SH-SY5Y (cell line): Measurements from ENCODE around the gene RIPOR3.

ENCODE experiments used
- GATA2 ChIP-seq: IDR thresholded peaks from 2 replicates; pipeline ENCODE4 v1.6.1; 2011; ENCODE audit warnings: mild to moderate bottlenecking, low read depth, low read length
- GATA3 ChIP-seq: IDR thresholded peaks from 2 replicates; pipeline ENCODE4 v1.6.1; 2011; ENCODE audit warnings: low read depth, mild to moderate bottlenecking, low read length, moderate library complexity

DNA sequence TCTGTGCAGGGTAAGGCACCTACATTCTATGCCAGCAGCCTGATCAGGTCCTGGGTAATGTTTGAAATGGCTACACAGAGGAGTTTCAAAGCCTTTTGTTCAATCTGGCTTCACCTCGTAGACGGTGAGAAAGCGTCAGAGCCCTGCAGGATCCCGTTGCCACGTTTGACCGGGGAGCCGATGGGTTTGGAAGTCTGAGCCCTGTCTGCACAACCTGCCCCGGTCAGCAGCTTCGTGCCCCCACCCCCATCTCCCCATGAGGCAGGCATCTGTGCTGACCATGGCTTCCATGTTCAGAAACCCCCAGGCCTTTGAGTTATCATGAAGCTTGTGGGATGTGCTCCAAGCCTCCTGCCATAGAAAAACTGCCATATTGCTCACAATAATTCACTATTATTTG is 117.2 kb downstream of the RIPOR3 start:
- TF ChIP-seq GATA2: no peak
- no peak for TF ChIP-seq GATA3
